Measurements from ENCODE around the gene GTPBP3. TPM values are rescaled to one million over a fixed set of nuclear protein-coding genes. Genes with fewer than 3 reads are reported as not detected.

The GTPBP3 gene
- total RNA-seq, 2 experiments from 2014 or later: 55.8 to 56.8 TPM

DNA sequence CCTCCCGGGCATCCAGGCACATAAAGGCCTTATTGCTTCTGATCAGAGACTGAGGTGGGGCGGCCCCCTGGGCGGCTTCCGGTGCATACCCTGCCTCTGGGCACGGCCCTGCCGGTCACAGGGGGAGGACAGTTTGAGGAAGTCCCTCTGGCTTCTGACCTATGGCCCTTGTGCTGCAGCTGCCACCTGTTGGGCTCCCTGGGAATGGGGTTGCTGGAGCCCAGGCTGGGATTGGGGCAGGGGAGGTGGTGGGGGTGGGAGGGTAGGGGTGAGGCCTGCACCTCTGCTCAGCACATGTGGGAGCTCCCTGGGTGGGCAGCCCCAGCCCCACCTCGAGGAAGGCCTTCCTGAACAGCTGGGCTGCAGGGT, 13.4 kb upstream of the GTPBP3 start:
- ChIA-PET POLR2A (no interaction called here), CTCF (interaction anchor here (0.6 kb wide), 2 partner anchors 31 to 617 kb away, joined by 3 read pairs; no protein-coding TSS in a partner anchor)

DNA sequence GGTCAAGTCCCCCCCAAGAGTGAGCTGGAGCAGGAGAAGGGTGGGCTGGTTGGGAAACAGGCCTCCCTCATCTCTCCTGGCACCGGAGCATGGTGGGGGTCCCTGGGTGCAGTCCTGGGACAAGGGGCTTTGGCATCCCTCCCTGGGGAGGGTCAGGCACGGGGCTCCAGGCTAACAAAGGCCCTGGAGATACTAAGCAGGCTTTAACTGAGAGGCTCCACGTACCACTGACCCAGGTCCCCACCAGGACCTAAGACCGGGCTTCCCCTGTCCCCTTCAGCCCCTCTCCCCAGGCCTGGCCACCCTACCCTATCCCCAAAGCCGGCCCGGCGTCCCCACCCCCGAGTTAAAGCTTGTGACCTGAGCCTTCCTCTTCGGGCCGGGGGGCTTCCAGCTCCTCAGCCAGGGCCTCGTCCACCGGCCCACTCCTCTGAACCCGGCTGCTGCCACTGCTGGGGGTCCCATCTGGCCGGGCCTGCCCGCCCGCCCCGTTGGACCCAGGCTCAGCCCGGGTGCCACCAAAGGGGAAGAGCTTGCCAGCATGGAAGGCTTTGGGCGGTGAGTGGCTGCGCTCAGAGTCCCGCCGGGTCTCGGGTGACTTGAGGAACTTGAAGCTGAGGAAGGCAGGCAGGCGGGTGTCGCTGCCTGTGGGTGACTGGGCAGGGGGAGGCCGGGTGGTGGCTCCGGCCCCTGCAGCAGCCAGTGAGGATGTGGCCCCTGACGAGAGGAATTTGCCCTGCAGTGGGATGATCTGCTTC, 12.8 kb upstream of the GTPBP3 start:
- ChIA-PET POLR2A (interaction anchor here (0.5 to 0.6 kb wide), 2 partner anchors 8 to 42 kb away, joined by 3 to 6 read pairs; no protein-coding TSS in a partner anchor), CTCF (interaction anchor here (0.6 to 1.1 kb wide), 2 partner anchors 15 to 32 kb away, joined by 3 read pairs; partner anchors contain the start of gene DDA1)

DNA sequence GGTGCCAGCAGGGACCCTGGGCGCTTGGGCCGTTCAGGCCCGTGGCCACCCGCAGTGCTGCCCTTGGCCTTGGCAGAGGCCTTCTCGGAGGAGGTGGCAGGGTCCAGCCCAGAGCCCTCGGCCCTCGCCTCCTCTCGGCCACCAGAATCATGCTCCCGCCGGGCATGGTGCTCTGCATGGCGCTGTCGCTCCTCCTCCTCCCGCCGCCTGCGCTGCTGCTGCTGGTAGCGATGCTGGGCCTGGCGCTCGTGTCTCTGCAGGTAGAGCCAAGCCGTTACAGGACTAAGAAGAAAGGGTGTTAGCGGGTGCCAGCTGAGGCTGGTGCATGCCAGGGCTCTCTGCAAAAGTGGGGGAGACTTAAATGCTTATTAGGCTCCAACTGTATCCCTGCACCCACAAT, 12.2 kb upstream of the GTPBP3 start:
- CTCF ChIA-PET: interaction anchor here (1.1 kb wide), 1 partner anchor 16 kb away, joined by 3 read pairs; the partner anchor contains the start of gene DDA1
- POLR2A ChIA-PET: interaction anchor here (0.6 kb wide), 1 partner anchor 8 kb away, joined by 3 read pairs; no protein-coding TSS in a partner anchor

DNA sequence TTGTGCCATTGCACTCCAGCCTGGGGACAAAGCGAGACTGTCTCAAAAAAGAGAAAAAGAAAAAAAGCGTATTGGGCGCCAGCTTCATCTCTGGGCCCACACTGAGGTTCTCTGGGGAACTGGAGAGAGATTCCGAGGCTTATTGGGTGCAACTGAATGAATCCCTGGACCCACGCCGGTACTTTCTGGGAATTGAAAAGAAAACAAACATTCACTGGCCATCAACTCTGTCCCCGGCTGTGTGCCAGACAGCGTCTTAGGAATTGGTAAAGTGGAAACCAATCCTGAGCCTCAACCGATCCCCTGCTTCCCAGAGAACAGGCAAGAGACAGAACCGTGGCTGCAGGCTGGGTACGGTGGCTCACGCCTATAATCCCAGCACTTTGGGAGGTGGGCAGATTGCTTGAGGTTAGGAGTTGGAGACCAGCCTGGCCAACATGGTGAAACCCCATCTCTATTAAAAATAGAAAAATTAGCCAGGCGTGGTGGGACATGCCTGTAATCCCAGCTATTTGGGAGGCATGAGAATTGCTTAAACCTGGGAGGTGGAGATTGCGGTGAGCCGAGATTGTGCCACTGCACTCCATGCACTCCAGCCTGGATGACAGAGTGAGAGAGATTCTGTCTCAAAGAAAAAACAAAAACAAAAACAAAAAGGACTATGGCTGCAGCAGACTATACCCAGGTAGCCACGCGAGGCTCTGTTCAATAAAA, 11.3 kb upstream of the GTPBP3 start:
- ChIA-PET POLR2A (no interaction called here), CTCF (interaction anchor here (1.0 kb wide), 1 partner anchor 10 kb away, joined by 3 read pairs; no protein-coding TSS in a partner anchor)

DNA sequence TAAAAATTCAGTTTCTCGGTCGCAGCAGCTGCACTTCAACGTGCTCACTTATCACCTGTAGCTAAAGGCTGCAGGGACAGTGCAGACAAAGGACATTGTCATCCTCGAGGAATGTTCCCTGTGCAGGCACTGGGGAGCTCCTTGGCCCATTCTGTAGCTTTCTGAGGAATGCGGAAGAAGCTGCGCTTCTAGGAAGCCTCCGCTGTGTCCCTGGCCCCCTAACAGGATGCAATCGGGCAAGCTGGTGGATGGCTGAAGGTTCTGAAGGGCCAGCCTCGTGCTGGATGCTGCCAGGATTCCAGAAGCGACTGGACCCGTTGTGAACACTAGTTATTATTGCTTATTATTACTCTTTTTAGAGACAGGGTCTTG, 10.8 kb upstream of the GTPBP3 start:
- POLR2A ChIA-PET: no interaction called here
- CTCF ChIA-PET: interaction anchor here (1.0 kb wide), 1 partner anchor 9 kb away, joined by 3 read pairs; no protein-coding TSS in a partner anchor

DNA sequence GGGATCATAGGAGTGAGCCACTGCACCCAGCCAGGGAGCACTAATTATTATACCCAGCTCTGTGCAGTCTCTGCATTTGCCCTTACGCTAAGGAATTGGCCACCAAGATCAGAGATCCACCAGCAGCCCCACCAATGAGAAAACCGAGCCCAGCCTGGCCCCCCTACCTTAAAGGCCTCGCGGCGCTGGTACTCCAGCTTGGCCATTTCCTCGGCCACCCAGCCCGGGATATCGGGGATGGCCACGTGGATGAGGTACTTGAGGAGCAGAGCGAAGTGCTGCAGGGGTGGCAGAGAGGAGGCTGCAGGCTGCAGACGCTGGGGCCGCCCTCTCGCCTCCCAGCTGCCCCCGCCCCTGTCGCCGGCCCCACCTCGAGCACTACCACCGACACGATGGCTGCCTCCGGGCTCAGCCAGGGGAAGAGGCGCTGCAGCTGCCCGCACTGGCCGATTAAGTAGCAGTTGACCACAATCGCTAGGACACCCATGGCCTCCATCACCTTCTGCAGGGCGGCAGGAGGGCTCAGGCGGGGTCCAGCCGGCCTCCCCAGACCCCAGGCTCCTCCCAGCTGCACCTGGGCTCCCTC, 10.2 kb upstream of the GTPBP3 start:
- CTCF ChIA-PET: interaction anchor here (1.0 kb wide), 1 partner anchor 8 kb away, joined by 3 read pairs; no protein-coding TSS in a partner anchor

DNA sequence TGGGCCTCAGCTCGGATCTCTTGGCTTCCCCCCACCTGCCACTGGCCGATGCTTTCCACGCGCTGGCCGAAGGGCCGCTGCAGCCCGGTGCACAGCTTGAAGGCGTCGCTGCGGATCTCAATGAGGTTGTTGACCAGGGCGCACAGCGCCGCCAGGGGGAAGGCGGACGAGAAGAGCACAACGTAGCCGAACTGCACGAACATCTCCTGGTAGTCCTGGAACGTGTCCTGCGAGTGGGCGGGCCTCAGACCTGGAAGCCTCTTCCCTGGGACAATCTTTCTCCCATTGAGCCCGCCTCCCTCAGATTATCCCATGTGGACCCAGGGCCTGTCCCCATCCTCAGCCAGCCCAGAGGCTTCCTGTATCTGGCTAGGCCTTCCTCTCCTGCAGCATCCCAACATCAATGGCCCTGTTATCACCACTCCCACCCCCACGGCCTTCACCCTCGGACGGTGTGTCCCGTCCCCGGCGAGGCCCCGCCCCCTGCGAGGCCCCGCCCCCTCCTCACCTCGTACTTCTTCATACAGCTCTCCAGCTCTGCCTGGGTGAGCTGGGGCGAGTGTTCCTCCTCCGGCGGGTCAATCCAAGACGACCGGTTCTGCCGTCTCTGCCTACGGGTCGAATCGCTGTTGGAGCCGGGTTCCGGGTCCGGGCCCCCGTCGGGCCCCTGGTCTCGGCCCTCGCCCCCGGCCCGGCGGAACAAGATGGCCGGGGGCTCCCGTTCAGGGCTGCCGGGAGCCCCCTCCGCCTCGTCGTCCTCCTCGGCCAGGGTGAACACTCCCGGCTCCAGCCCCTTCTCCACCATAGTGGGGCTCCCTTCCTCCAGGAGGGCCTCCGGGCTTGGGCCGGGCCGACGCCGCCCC, 9.5 kb upstream of the GTPBP3 start:
- POLR2A ChIA-PET: interaction anchor here (0.6 to 1.3 kb wide), 3 partner anchors 10 to 19 kb away, joined by 3 to 4 read pairs (median 3); partner anchors contain the start of gene DDA1

More for the DNA sequence above, 10.2 kb upstream of the GTPBP3 start:
- POLR2A ChIA-PET: interaction anchor here (0.6 kb wide), 1 partner anchor 9 kb away, joined by 4 read pairs; no protein-coding TSS in a partner anchor

DNA sequence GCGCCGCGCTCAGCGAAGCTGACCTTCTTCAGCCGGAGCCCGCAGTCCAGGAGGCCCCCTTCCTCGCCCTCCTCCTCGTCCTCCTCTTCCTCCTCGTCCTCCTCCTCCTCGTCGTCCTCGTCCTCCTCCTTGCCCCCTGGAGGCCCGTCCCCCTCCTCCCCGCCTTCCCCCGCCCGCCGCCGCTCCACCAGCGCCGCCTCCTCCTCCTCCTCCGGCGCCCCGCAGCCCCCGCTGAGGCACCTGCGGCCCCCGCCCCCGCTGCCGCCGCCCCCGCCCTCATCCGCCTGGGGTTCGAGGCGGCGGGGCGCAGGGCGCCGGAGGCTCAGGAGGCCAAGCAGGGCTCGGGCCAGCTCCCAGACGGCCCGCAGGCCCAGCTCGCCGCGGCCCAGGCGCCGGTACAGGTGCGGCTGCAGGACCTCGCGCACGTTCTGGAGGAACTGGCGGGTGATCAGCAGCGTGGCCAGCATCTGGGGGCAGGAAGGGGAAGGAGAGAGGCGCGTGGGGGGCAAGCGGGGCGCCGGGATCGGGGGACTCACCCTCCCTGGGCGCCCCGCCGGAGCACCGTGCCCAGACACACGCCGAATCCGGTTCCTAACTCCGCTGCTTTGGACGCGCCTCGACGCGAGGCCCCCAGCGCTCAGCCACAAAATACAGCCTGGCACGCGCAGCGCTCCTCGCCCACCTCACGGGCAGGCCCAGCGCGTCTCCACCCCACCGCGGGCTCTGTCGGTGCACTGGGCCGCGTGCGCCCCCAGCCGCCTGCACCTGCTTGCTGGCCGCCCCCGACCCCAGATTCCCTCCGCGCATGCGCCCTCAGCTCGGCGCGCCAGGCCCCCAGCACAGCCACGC, 8.6 kb upstream of the GTPBP3 start:
- POLR2A ChIA-PET: interaction anchor here (1.0 to 1.3 kb wide), 2 partner anchors 16 to 19 kb away, joined by 3 read pairs; partner anchors contain the start of gene DDA1
- CTCF ChIA-PET: interaction anchor here (0.9 kb wide), 1 partner anchor 57 kb away, joined by 3 read pairs; no protein-coding TSS in a partner anchor

More for the DNA sequence above, 9.5 kb upstream of the GTPBP3 start:
- CTCF ChIA-PET: no interaction called here

DNA sequence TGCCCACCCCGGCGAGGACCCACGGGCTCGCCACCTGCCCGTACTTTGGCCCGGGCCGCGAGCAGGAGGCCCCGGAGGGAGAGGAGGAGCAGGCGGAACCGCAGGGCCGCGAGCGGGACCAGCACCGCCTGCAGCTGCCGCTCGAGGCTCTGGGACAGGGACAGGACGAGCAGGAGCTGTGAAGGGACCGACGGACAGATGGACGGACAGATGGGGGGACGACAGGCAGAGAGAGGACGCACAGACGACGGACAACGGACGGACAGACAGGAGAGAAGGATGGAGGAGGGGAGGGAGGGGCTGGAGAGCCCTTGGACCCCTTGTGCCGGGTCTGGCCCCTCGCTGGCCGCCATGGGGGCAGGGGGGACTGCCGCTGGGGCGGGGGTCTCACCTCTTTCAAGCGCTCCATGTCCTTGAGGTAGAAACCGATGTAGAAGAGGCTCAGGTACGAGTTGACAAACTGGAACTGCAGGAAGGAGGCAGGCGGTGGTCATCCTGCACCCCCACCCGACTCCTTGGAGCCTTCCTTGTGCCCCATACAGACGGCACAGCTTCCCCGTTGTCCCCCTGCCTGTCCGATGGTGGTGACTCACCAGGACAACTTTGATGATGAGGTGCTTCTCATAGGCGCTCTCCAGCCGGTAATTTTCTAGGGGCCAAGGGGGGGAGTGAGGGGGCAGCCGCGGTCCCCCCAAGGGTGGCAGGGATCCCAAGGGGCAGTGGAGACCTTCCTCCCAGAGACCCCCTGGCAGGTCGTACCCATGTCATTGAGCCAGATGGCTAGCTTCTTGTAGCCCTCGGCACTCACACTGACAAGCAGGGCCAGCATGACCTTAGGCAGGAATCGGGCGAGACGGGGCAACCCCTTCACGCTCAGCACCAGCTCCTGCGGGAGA, 7.7 kb upstream of the GTPBP3 start:
- ChIA-PET POLR2A (no interaction called here), CTCF (interaction anchor here (0.9 kb wide), 1 partner anchor 56 kb away, joined by 3 read pairs; no protein-coding TSS in a partner anchor)

DNA sequence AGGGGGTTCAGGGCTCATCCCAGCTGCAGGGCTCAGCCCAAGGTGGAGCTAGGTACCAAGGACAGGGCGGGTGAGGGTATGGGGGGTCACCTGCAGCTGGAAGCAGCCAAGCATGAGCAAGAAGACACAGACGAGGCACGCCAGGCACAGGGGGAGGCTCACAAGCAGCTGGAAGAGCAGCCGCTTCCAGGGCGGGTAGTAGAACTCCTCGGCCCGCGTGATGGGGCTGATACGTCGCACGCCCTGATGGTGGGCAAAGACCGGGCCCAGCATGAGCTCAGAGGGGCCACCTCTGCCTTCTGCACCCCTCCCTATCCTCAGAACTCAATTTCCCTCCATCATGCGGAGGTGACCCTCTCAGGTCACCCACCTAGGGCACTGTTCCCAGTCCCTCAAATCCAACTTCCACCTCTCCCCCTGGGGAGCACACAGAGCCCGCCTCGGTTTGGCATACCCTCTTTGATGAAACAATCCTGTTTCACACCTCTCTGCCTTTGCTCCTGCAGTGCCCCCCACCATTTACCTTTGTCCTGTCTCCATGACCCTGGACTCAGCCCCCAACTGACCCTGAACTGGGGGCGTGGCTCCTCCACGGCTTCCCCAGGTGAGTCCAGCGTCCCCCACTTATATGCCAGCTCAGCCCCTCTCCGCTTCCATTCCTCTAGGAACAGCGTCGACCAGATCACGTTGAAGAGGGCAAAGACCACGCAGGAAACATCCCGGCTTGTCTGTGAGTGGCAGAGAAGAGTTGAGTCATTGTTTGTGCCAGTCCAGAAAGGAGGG, 6.9 kb upstream of the GTPBP3 start:
- CTCF ChIA-PET: no interaction called here
- POLR2A ChIA-PET: interaction anchor here (1.0 kb wide), 1 partner anchor 12 kb away, joined by 5 read pairs; no protein-coding TSS in a partner anchor

DNA sequence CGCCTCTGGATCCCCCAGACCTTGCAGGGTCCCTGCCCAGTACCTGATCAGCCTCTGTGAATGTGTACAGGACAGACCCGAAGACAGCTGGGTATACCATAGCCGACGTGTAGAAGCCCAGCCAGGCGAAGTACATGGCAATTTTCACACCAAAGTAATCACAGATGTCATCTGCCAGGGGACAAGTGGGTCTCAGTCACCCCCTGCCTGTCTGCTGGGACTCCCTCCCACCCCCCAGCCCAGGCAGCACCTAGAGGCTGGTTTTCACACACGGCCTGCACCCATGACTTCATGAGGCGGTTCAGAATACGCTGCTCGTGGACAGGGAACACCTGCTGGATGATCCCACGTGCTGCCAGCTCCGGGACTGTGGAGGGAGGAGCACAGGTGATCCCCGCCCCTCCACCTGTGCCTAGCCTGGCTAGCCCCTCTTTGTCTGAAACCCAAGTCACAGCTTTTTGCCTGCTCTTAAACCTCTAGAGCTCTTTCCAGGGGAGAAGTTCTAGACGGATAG, 6.3 kb upstream of the GTPBP3 start:
- POLR2A ChIA-PET: interaction anchor here (1.0 kb wide), 1 partner anchor 12 kb away, joined by 5 read pairs; no protein-coding TSS in a partner anchor
- CTCF ChIA-PET: no interaction called here

DNA sequence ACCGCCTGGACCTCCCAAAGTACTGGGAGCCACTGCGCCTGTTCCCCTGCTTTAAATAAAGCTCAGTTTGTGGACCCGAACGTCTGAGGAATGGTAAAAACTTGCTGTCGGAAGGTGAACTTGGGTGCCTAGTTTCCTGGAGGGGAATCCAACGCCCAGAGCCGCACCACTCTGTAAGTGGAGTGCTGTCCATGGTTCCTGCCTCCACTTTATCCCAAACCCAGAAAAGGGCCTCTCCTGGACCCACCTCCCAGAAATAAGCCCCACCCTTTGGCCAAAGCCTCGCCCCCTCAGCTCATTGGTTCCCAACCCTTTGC, 5.0 kb upstream of the GTPBP3 start:
- POLR2A ChIA-PET: no interaction called here
- CTCF ChIA-PET: interaction anchor here (0.5 to 0.9 kb wide), 3 partner anchors 11 to 49 kb away, joined by 3 to 5 read pairs (median 3); no protein-coding TSS in a partner anchor

DNA sequence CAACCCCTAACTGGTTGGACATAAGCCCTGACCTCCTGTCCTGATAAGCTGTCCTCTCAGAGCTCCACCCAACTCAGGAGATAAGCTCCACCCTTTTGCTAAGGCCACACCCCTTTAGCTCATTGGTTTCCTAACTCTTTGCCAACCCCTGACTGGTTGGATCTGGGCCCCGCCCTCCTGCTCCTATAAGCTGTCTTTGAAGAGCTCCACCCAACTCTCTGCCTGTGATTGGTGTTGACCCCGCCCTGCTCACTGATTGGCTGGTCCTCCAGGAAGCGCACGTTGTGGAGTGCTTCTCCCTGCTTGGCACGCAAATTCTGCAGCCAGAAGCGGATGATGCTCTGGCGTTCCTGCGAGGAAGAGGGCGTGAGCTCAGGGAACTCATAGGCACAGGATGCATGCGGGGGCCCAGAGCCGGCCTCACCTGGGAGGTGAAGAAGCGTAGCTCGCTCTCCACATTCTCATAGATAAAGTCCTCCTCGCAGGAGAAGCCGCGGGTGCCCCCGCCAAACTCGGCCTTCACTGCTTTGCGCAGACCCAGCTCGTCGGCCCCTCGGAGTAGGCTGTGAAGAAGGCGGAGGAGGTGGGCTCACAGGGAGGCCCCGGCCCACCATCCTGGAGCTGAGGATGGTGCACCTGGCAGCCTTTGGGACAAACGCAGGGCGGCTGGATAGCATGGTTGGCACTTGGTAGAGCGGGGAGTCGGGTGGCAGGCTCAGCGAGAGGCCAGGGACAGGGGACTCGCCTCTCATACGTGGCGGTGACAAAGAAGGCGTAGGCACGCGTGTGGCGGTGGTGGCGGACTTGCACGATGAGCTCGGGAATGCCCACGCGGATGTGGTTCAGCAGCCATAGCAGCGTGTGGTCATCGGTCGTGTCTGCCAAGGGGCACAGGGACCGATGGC, 4.4 kb upstream of the GTPBP3 start:
- ChIA-PET CTCF (interaction anchor here (0.5 to 1.1 kb wide), 6 partner anchors 11 to 73 kb away, joined by 3 to 5 read pairs (median 4); partner anchors contain the start of gene DDA1), POLR2A (interaction anchor here (0.5 to 1.1 kb wide), 4 partner anchors 8 to 66 kb away, joined by 3 to 5 read pairs (median 3); partner anchors contain the start of gene BABAM1)

DNA sequence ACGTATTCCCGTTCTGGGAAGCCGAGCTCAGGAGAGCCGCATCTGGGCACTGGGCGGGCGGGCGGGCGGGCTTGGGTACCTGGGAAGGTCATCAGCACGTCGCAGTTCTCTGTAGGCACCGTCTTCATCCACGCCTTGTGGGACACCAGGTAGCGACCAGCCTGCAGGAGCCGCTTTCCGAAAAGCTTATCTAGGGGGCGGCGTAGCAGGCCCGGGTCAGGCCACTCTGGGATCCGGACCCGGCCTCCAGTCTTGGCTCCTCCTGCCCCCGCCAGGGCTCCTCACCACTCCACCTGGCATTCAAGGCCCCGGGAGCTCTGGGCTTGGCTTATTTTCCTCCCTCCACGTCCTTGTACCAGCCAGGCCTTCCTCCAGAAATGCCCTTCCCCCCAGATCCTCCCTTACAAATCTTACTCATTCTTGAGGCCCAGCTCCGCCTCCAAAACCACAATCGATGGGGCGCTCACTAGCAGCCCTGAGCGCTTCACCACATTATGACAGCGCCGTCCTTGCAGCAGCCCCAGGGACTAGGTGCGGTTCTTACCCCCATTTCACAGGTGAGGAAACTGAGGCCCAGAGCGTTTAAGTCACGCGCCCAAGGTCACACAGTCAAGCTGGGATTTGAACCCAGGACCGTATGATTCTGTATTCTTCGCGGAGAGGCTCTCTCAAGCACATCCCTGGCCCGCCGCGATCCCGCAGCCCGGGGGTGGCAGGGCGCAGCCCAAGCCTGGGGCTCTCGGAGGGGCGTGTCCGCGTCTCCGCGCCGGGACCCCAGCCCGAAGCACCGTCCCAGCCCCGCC, 3.5 kb upstream of the GTPBP3 start:
- ChIA-PET POLR2A (interaction anchor here (0.5 to 1.4 kb wide), 5 partner anchors 22 to 66 kb away, joined by 3 to 5 read pairs (median 3); partner anchors contain the start of genes BABAM1 and DDA1), CTCF (interaction anchor here (1.0 to 1.5 kb wide), 4 partner anchors 12 to 74 kb away, joined by 3 to 5 read pairs (median 4); partner anchors contain the start of gene DDA1)
